Sigmoid colon (tissue), 4 donors: ENCODE data around the gene CNTN1.

Experiments used
- EP300 ChIP-seq, 4 donors: sonication (generic); formaldehyde crosslinking; IDR thresholded peaks; one replicate each; pipeline ENCODE4 v1.6.1; 2017; ENCODE audit warnings: antibody characterized with exemption in 4 of 4
- POLR2A ChIP-seq, 2 donors: fragments of 450-650 bp; IDR thresholded peaks; one replicate each; pipeline ENCODE4 v1.6.1; 2016; ENCODE audit warnings: antibody characterized with exemption in 2 of 2, mild to moderate bottlenecking in 2 of 2, moderate library complexity in 2 of 2
- TF ChIP-seq, protein P1 (sequence below), 4 experiments: fragments of 450-650 bp in 3 of 4; fragments of 200-600 bp in 1 of 4; IDR thresholded peaks; one replicate each; pipeline ENCODE4 v1.5.1; 2016 to 2019; ENCODE audit warnings: antibody characterized with exemption in 4 of 4, mild to moderate bottlenecking in 3 of 4, moderate library complexity in 2 of 4

DNA sequence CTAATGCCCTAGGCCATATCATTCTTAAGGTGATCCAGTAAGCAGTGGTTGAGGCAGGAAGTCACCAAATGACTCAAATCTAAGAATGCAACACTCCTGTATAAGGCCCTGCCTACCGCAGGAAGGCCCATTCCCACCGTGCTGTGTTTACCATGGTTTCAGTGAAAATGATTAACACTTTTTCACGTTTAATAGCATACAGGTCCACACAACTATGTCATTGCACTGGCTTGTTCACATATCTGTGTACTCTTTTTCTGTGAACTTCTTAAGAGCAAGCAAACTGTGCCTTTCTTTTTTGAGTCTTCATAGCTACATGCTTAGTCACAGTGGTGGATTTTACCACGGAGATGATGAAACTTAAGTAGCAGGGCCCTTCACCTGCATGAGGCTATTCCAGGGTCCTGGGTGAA is 214.9 kb downstream of the CNTN1 start:
- TF ChIP-seq, protein P1, sequence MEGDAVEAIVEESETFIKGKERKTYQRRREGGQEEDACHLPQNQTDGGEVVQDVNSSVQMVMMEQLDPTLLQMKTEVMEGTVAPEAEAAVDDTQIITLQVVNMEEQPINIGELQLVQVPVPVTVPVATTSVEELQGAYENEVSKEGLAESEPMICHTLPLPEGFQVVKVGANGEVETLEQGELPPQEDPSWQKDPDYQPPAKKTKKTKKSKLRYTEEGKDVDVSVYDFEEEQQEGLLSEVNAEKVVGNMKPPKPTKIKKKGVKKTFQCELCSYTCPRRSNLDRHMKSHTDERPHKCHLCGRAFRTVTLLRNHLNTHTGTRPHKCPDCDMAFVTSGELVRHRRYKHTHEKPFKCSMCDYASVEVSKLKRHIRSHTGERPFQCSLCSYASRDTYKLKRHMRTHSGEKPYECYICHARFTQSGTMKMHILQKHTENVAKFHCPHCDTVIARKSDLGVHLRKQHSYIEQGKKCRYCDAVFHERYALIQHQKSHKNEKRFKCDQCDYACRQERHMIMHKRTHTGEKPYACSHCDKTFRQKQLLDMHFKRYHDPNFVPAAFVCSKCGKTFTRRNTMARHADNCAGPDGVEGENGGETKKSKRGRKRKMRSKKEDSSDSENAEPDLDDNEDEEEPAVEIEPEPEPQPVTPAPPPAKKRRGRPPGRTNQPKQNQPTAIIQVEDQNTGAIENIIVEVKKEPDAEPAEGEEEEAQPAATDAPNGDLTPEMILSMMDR (IDR thresholded peaks at IDR 0.05), result no peak
- TF ChIP-seq EP300 (IDR thresholded peaks at IDR 0.05) (no peak), POLR2A (IDR thresholded peaks at IDR 0.05) (no peak)
